Stimulated activated CD4-positive, alpha-beta T cell treated with anti-CD3 and anti-CD28 coated beads, Interleukin-1b, Interleukin-23, amount 100 ng/mL, for 1 hour (primary cell): ENCODE results near the gene NOS3.
"Not testable (repeated sequence)": the region's sequence is repeated elsewhere in the genome, so short reads cannot be mapped to it uniquely, and the experiment has no call there.

Experiments used
- DNase-seq, 2 donors: peaks; one replicate each; pipeline ENCODE4 v3.0.0-alpha.2; 2020; ENCODE audit warnings: low read depth in 2 of 2

NOS3 gene

DNA sequence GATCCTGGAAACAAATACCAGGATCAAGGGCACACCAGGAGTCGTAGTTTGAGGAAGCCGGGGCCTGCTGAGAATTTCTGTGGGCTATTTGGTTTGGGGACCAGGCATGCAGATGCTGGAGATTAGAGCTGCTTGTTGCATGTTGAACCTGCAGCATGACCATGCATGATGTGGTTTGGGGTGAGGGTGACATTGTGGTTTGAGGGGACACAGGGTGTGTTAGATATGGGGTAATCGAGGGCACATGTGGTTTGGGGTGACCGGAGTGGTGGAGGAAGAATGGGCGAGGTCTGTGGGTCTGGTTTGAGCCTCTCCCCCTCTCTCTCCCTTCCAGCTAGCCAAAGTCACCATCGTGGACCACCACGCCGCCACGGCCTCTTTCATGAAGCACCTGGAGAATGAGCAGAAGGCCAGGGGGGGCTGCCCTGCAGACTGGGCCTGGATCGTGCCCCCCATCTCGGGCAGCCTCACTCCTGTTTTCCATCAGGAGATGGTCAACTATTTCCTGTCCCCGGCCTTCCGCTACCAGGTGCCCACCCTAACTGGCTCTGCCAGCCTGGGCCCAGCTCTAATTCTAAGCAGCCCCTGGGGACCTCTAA is 10.2 kb downstream of the NOS3 start:
- no peak for DNase-seq

DNA sequence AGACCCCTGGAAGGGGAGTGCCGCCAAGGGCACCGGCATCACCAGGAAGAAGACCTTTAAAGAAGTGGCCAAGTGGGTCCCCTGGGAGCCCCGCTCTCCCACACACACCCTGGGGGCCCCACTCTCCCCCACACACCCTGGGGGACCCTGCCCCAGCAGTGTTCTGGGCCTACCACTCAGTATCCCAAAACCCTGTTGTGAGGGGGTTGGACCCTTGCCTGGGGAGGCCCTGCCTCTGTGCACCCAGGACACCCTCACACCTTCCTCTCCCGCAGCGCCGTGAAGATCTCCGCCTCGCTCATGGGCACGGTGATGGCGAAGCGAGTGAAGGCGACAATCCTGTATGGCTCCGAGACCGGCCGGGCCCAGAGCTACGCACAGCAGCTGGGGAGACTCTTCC is 10.7 kb downstream of the NOS3 start:
- DNase-seq = no peak

DNA sequence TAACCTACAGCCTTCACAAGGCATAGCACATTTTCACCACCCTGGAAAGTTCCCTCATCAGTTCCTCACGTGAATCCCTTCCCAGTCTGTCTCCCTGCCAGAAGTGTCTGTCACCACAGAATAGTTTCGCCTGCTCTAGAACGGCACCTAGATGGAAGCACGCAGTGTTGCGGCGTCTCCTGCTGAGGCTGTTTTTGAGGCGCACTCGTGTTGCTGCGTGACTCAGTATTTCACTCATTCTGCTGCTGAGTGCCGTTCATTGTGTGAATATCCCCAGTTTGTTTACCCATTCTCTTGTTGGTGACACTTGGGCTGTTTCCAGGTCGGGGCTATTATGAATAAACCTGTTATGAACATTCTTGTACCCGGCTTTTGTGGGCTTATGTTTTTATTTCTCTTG is 12.8 kb downstream of the NOS3 start:
- DNase-seq = no peak

DNA sequence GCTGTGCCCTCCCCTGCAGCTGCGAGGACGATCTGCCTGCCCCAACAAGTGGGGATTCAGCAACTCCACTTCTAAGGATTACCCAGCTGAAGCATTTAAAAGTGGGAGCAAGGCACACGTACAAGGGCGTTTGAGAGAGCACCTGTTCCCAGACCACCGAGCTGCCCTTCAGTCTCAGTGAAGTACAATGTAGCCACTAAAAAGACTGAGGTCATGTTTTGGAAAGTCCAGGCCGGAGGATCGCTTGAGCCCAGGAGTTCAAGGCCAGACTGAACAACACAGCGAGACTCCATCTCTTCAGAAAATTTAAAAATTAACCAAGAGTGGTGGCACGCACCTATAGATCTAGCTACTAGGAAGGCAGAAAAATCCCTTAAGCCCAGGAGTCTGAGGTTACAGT is 14.7 kb downstream of the NOS3 start:
- no peak for DNase-seq

GRCh38 chr7:151006590-151007300 is 15.9 kb downstream of the NOS3 start:
- DNase-seq = no peak

GRCh38 chr7:151007469-151007898 is 16.7 kb downstream of the NOS3 start:
- no peak for DNase-seq

DNA sequence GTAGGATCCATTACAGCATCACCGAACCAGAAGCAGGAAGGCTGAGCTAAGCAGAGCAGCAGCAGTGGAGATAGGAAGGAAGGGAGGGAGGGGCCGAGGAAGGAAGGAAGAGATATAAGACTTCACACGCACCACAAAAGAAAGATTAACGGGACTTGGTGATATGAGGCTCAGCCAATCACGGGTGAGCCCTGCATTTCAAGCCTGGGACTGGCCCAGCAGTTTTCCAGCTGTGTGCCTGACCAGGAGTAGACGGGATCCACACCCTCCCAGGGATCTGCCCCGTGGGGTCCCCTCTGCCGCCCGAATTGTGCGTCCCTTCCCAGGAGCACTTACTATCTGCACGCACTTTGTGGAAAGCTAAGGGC is 17.3 kb downstream of the NOS3 start:
- no peak for DNase-seq

GRCh38 chr7:151008511-151009323 is 17.9 kb downstream of the NOS3 start:
- DNase-seq = peak; percentile 57 to 79

DNA sequence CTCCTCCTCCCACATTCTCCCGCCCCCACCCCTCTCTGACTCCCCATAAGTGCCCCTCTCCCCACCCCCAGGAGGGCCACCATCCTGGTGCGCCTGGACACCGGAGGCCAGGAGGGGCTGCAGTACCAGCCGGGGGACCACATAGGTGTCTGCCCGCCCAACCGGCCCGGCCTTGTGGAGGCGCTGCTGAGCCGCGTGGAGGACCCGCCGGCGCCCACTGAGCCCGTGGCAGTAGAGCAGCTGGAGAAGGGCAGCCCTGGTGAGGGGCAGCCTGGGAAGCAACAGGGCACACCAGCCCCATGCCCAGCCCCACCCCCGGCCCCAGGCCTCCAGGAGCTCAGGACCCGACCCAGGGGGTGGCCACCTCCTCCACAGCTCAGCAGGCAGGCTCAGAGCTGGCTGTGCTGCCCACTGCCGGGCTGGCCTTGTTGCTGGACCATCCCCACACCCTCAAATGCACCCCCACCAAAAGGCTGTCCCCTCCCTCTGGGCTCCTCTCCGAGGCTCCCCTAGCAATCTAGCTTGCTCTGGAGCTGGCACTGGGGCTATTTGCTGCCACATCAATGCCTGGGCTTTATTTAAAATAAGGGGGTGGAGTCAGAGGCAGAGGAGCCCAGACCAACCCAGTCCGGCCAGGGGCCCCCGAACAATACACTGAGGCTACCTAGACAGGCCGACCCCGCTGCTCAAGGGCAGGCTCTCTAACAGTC is 18.7 kb downstream of the NOS3 start:
- DNase-seq = no peak

DNA sequence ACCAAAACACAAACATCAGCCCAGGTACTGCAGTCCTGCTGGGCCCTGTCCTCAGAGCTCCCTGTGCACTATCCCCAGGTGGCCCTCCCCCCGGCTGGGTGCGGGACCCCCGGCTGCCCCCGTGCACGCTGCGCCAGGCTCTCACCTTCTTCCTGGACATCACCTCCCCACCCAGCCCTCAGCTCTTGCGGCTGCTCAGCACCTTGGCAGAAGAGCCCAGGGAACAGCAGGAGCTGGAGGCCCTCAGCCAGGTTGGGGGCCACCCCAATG is 19.2 kb downstream of the NOS3 start:
- DNase-seq = no peak

- DNase-seq = no peak
Measured at GRCh38 chr7:151010307-151011096, 19.7 kb downstream of the NOS3 start.

- DNase-seq = no peak
Measured at GRCh38 chr7:151011097-151011409, 20.2 kb downstream of the NOS3 start.

DNA sequence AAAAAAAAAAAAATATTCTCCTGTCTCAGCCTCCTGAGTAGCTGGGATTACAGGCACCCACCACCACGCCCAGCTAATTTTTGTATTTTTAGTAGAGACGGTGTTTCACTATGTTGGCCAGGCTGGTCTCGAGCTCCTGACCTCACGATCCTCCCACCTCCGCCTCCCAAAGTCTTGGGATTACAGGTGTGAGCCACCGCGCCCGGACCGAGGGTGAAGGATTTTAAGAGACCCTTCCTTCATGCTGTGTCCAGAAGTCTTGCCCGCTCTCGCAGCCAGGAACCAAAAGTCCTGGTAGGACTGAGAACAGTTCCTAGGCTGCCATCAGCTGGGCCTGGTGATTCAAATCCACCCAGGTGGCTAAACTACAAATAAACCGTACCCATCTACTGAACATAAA is 20.8 kb downstream of the NOS3 start:
- not testable (repeated sequence) for DNase-seq

GRCh38 chr7:151012031-151012692 is 21.3 kb downstream of the NOS3 start:
- DNase-seq = no peak

DNA sequence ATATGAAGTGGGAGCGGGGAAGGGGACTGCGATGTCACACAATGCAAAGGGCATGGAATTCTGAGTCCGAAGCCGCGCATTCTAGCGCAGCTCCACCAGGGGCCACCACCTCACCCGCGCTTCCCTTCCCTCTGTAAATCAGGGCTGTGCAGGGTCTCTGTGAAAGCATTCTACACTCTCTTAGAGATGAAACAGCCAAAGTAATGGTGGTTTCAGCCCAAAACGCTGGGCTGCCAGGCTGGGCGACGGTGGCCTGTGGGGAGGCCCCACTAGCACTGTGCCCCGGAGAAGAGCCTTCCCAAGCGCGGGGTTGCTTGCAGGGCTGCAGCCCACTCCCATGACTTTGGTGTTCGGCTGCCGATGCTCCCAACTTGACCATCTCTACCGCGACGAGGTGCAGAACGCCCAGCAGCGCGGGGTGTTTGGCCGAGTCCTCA is 22.1 kb downstream of the NOS3 start:
- no peak for DNase-seq

DNA sequence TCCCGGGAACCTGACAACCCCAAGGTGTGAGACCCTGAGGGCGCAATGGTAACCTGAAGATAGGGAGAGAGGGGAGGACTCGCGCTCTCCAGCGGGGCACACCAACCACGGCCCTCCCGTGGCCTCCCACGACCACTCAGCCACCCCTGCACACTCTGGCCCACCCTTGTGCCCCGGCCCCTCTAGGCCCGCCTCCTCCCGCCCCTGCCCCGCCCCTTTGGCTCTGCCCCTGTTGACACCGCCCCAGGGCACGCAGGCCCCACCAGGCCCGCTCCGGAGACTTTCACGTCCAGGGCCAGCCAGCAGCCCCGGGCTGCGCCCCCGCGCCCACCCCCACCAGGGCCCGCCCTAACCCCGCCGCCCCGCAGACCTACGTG is 22.5 kb downstream of the NOS3 start:
- DNase-seq = no peak

GRCh38 chr7:151013733-151014497 is 23.1 kb downstream of the NOS3 start:
- DNase-seq = peak; percentile 48 to 77

- no peak for DNase-seq
Measured at GRCh38 chr7:151014950-151015349, 24.1 kb downstream of the NOS3 start.

GRCh38 chr7:151015967-151016366 is 25.1 kb downstream of the NOS3 start:
- DNase-seq = no peak

DNA sequence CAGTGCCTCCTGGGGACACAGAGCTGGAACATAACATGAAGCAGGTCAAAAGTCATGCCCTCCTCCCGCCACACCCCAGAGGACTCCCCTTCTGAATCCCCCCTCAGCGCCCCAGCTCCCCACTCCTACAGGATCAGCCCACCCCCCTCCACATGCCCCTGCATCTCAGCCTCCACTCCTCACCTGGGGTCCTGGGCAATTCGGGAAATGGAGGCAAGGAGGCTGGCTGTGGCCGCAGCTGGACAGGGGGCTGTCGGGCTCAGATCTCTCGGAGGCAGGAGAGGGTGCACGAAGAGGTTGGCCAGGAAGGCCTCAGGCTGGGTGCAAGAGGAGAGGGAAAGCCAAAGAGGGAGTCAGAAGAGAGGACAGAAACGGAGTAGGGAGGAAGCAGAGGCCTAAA is 25.7 kb downstream of the NOS3 start:
- DNase-seq = no peak

- no peak for DNase-seq
Measured at GRCh38 chr7:151016942-151017341, 26.1 kb downstream of the NOS3 start.
